HG03521 (cell line): ENCODE results near the gene SSR1.
A peak's percentile ranks its signal among the peaks of the same experiment; 100 is the strongest.

Experiments
- ATAC-seq: cut with Tn5 transposase; IDR thresholded peaks from one replicate; pipeline ENCODE4 v1.9.1; 2021; ENCODE audit warnings: mild to moderate bottlenecking, moderate library complexity; ENCODE audit not compliant: unreplicated experiment

Gene SSR1

GRCh38 chr6:7241709-7242645 lies 71.0 kb downstream of the SSR1 start:
- ATAC-seq: no peak

GRCh38 chr6:7241160-7241559 lies 71.8 kb downstream of the SSR1 start:
- no peak for ATAC-seq

GRCh38 chr6:7240351-7240750 lies 72.6 kb downstream of the SSR1 start:
- no peak for ATAC-seq

- ATAC-seq: no peak
Observed at GRCh38 chr6:7239590-7239948, 73.4 kb downstream of the SSR1 start.

- peak; percentile 47 for ATAC-seq
Observed at GRCh38 chr6:7238900-7239589, 74.0 kb downstream of the SSR1 start.

GRCh38 chr6:7238526-7238899 lies 74.5 kb downstream of the SSR1 start:
- no peak for ATAC-seq

GRCh38 chr6:7237653-7238188 lies 75.3 kb downstream of the SSR1 start:
- ATAC-seq: no peak

- ATAC-seq: peak; percentile 43
Observed at GRCh38 chr6:7236306-7237209, 76.4 kb downstream of the SSR1 start.

- ATAC-seq: no peak
Observed at GRCh38 chr6:7235712-7236305, 77.2 kb downstream of the SSR1 start.

- no peak for ATAC-seq
Observed at GRCh38 chr6:7234547-7234946, 78.5 kb downstream of the SSR1 start.

GRCh38 chr6:7232351-7232750 lies 80.6 kb downstream of the SSR1 start:
- ATAC-seq: no peak

GRCh38 chr6:7230956-7231713 lies 81.9 kb downstream of the SSR1 start:
- ATAC-seq: no peak

- no peak for ATAC-seq
Observed at GRCh38 chr6:7230327-7230691, 82.7 kb downstream of the SSR1 start.

- no peak for ATAC-seq
Observed at GRCh38 chr6:7229376-7230326, 83.3 kb downstream of the SSR1 start.

GRCh38 chr6:7228662-7229375 lies 84.2 kb downstream of the SSR1 start:
- no peak for ATAC-seq

GRCh38 chr6:7224731-7225130 lies 88.3 kb downstream of the SSR1 start:
- ATAC-seq: no peak

GRCh38 chr6:7222197-7222596 lies 90.8 kb downstream of the SSR1 start:
- no peak for ATAC-seq

- ATAC-seq: no peak
Observed at GRCh38 chr6:7219310-7219709, 93.7 kb downstream of the SSR1 start.
